Kidney capillary endothelial cell (primary cell): ENCODE results near the gene TSEN54.
A peak's percentile ranks its signal among the peaks of the same experiment; 100 is the strongest.

ENCODE experiments used
- DNase-seq: peaks from one replicate; pipeline ENCODE4 v3.0.0-alpha.2; 2018; ENCODE audit warnings: low spot score

Gene TSEN54

GRCh38 chr17:75488693-75489510, 27.4 kb upstream of the TSEN54 start:
- no peak for DNase-seq

- no peak for DNase-seq
Observed at GRCh38 chr17:75489511-75489955, 26.8 kb upstream of the TSEN54 start.

- DNase-seq, result no peak
Observed at GRCh38 chr17:75490173-75490743, 26.1 kb upstream of the TSEN54 start.

- DNase-seq, result no peak
Observed at GRCh38 chr17:75490953-75491649, 25.2 kb upstream of the TSEN54 start.

GRCh38 chr17:75491680-75492079, 24.6 kb upstream of the TSEN54 start:
- no peak for DNase-seq

DNA sequence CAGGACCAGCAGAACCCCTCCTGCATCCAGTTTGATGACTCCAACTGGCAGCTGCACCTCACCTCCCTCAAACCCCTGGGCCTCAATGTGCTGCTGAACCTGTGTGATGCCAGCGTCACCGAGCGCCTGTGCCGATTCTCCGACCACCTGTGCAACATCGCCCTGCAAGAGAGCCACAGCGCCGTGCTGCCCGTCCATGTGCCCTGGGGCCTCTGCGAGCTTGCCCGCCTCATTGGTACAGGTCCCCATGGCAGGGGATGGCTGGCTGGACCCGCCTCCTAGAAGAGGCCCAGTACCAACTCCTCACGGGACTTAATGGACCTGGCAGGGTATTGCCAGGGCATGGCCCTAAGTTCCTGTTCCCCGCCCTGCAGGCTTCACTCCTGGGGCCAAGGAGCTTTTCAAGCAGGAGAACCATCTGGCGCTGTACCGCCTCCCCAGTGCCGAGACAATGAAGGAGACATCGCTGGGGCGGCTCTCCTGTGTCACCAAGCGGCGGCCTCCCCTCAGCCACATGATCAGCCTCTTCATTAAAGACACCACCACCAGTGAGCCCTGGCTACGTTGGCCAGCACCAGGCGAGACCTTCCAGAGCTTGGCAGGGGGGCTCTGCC, 23.7 kb upstream of the TSEN54 start:
- DNase-seq, result no peak

- DNase-seq, result no peak
Observed at GRCh38 chr17:75493476-75494129, 22.7 kb upstream of the TSEN54 start.

DNA sequence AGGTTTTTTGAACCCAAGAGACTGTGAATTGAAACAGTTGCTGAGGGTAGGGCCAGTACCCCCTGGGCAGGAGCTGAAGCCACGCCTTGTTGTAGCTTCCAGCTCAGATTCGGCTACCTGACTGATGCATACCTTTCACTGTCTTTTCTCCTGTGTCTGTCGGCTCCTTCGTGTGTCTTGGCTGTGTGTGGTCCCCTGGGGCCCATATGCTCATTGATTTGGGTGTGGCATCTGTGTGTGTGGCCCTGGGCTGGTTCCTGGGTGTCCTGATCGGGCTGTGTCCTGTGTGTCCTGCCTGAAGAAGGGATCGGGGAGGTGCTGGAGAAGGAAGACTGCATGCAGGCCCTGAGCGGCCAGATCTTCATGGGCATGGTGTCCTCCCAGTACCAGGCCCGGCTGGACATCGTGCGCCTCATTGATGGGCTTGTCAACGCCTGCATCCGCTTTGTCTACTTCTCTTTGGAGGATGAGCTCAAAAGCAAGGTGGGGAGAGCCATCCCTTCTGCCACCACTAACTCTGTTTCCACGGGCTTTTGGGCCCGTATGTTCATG, 21.9 kb upstream of the TSEN54 start:
- no peak for DNase-seq

- DNase-seq, result no peak
Observed at GRCh38 chr17:75496005-75496404, 20.3 kb upstream of the TSEN54 start.

DNA sequence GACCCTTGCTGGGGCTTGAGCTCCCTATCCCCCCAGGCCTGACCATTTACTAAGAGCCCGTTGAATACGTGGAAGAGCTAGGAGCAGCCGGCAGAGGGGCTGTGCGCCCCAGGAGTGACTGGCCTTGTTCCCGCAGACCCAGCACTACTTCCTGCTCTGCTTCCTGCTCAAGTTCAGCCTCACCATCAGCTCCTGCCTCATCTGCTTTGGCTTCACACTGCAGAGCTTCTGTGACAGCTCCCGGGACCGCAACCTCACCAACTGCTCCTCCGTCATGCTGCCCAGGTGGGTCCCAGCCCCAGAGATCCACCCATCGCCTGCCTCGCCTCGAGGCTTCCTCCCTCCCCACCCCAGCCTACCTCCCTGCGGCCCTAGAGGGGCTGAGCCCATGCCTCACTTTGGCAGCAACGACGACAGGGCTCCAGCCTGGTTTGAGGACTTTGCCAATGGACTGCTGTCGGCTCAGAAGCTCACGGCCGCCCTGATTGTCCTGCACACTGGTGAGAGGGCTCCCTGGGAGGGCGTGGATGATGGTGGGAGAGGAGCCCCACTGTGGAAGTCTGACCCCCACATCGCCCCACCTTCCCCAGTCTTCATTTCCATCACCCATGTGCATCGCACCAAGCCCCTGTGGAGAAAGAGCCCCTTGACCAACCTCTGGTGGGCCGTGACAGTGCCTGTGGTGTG, 18.1 kb upstream of the TSEN54 start:
- DNase-seq, result peak; percentile 75

DNA sequence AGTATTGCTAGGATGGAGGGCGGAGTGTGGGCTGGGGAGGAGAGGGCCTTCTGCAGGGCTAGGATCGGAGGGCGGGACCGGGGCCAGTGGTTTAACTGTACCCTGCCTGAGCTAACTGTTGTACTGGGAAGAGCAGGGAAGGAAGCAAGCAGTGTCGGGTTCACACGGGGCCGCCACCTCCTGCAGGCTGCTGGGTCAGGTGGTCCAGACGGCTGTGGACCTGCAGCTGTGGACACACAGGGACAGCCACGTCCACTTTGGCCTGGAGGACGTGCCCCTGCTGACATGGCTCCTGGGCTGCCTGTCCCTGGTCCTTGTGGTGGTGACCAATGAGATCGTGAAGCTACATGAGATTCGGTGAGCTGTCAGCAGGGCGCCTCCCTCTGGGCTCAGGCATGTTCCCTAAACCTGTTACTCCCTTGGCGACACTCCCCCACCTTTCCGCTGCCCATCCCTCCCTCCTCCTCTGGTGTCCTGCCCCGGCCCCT, 17.6 kb upstream of the TSEN54 start:
- DNase-seq, result no peak

- DNase-seq, result no peak
Observed at GRCh38 chr17:75499313-75500022, 16.9 kb upstream of the TSEN54 start.

GRCh38 chr17:75500419-75501216, 15.7 kb upstream of the TSEN54 start:
- DNase-seq, result no peak

DNA sequence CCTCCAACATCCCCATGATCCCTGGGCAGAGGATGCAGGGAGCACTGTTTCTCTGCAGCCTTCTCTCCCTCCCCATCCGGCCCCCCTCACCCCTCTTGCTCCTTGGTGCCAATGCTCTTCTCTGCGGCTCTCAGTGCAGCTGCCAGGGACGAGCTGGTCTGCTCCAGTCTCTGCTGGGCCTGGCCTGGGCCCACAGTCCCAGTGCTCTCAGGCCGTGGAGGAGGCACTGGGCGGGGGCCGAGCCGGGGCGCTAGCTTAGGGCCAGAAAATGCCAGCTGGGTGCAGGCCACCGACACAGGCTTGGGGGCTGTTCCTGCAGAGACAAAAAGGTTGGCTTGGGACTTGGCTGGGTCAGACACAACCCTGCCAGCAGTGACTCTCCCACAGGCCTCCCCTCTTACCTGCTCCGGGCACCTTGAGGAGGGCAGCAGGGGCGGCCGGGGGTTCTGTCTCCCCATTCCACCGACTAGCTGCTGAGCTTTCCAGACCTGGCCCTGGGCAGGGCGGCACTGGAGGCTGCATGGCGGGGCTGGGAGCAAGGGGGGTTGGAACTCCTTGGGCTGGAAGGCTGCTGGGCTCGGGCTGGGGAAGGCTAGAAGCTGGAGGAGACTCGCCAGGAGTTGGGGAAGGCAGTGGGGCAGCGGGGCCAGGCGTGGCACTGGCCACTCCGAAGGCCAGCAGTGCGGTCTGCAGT, 14.8 kb upstream of the TSEN54 start:
- DNase-seq, result no peak

DNA sequence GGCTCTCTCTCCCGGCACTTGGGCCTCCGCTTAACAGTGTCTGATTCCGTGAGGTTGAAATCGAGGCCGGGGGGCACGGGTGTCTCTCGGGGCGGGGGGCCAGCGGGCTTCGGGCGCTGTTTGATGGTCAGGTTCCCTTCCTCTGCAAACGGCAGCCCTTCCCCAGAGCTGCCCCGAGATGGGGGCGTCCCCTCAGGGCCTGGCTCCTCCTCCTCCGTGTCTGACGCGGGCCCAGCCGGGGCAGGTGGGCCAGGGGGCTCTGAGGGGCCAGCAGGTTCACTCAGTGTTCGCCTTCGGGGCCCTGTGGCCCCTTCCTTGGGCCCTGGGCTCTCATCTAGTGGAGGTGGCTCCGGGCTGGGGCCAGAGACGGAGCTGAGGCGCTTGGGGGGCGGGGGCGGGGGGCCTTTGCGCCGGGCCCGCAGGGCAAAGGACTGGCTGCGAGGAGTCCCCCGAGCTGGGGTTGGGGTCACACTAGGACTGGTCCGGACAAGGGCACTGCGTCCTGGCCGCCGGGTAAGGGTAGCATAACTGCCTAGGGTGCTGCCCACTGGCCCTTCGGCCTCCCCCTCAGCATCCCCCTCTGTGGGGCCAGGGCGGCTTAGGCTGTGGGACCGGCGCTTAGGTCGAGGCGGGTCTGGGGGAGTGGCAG, 14.1 kb upstream of the TSEN54 start:
- no peak for DNase-seq

DNA sequence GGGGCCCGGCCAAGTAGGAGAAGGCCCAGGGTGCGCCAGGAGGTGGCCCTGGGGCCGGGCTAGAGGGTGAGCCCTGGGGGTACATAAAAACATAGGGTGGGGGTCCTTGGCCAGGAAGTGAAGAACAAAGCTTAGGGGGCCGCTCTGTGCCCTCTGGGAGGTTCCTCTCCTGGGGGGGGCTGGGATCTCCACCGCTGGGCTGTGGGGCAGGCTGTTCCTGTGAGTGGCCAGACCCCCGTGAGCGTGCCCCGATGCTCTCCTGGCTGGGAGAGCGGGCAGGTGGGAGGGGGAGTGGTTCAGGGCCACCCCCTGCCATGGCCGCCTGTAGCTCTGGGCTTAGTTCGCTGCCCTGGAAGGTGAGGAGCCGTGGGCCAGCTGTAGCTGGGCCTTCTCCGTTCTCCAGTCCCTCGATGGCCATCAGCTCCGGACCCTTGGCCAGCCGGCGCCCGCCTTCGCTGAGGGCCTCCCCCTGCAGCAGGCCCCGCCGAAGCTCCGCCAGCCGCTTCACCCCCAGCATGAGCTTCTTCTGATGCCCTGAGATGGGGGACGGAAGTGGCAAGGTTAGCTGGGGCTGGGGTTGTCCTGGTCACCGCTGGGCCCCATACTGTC, 13.5 kb upstream of the TSEN54 start:
- DNase-seq, result no peak

GRCh38 chr17:75503337-75503950, 12.9 kb upstream of the TSEN54 start:
- no peak for DNase-seq

DNA sequence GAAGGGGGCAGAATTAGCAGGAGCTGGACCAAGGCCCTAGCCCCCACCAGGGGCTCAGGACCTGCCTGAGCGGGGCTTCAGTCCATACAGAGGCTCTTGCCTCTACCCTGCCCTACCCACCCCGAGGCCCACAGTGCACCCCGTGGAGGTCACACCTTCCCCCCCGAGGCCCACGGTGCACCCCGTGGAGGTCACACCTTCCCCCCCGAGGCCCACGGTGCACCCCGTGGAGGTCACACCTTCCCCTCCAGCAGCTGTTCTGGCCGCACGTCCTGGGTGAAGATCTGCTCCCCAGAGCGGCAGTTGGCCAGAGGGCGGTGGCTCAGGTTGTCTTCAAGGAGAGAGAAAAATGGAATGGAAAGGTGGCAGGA, 12.4 kb upstream of the TSEN54 start:
- no peak for DNase-seq
